ENCODE measurements around the gene HELB. TPM values are rescaled to one million over a fixed set of nuclear protein-coding genes. Genes with fewer than 3 reads are reported as not detected.

The HELB gene
- total and polyA plus RNA-seq, 12 donors = 0.40 to 6.8 (median 1.7) TPM

DNA sequence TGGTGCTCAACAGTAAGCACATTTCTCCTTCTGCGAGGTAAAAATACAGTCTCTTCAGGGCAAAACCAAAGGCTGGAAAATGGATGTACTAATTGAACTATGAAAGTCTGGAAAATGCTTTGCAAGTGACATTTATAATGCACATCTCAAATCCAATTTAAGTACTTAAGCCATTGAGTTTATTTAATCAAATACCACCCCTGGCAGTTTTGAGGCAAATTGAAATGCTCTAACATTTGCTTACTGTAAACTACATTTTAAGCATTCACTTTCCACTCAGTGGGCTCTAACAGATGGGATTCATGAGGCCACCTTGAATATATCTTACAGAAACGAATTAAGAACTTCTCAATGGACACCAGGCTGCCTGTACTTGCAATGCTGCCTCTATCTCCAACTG, 69.7 kb downstream of the HELB start:
- TF ChIP-seq, protein P1, sequence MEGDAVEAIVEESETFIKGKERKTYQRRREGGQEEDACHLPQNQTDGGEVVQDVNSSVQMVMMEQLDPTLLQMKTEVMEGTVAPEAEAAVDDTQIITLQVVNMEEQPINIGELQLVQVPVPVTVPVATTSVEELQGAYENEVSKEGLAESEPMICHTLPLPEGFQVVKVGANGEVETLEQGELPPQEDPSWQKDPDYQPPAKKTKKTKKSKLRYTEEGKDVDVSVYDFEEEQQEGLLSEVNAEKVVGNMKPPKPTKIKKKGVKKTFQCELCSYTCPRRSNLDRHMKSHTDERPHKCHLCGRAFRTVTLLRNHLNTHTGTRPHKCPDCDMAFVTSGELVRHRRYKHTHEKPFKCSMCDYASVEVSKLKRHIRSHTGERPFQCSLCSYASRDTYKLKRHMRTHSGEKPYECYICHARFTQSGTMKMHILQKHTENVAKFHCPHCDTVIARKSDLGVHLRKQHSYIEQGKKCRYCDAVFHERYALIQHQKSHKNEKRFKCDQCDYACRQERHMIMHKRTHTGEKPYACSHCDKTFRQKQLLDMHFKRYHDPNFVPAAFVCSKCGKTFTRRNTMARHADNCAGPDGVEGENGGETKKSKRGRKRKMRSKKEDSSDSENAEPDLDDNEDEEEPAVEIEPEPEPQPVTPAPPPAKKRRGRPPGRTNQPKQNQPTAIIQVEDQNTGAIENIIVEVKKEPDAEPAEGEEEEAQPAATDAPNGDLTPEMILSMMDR (IDR thresholded peaks at IDR 0.05) = no peak
- no peak for TF ChIP-seq POLR2A (IDR thresholded peaks at IDR 0.05)
- no peak overlapping the region for H3K27ac ChIP-seq
- intact Hi-C loops (cut with DNase I) = no loop called here
- WGBS, 4 donors = 68 to 89% (median 80%) methylated on average over 2 of the region's 2 CpGs
- H3K9me3 ChIP-seq (replicated peaks in 1 of 3) = no peaks in the 10 kb centered on the region
- no peak overlapping the region for H3K4me3 ChIP-seq
- no peak for DNase-seq
- no peaks in the 10 kb centered on the region for H3K4me1 ChIP-seq (replicated peaks in 1 of 2)
- no peaks in the 10 kb centered on the region for H3K27me3 ChIP-seq
- no peaks in the 10 kb centered on the region for H3K36me3 ChIP-seq (replicated peaks in 1 of 2)

DNA sequence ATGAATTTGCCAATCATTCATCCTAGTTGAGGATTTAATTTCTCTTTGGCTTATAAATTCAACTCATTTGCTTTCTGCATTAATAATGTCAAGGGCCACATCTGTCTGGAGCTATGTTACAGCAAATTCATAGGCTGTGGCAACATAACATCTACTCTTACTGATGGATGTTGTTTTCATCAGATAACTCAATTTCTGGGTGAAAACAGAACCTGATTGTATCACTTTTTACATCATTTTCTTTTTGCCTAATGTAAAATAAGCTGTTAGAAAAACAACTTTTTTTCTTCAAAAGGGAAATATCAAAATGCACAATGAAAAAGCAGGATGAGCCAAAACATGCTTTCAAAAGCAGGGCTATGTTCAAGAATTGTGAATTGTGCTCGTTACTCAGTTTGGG, 73.3 kb downstream of the HELB start:
- Histone ChIP-seq H3K27ac (no peak overlapping the region), H3K27me3 (no peaks in the 10 kb centered on the region), H3K9me3 (replicated peaks in 1 of 3) (no peaks in the 10 kb centered on the region), H3K4me1 (replicated peaks in 1 of 2) (no peaks in the 10 kb centered on the region), H3K4me3 (no peak overlapping the region), H3K36me3 (replicated peaks in 1 of 2) (no peaks in the 10 kb centered on the region)
- 85 to 91% (median 89%) methylated on average over 1 of the region's 1 CpG for WGBS, 4 donors
- intact Hi-C loops (cut with DNase I) = no loop called here
- no peak for TF ChIP-seq POLR2A (IDR thresholded peaks at IDR 0.05)
- TF ChIP-seq, protein P1 (IDR thresholded peaks at IDR 0.05) = no peak
- no peak for DNase-seq

DNA sequence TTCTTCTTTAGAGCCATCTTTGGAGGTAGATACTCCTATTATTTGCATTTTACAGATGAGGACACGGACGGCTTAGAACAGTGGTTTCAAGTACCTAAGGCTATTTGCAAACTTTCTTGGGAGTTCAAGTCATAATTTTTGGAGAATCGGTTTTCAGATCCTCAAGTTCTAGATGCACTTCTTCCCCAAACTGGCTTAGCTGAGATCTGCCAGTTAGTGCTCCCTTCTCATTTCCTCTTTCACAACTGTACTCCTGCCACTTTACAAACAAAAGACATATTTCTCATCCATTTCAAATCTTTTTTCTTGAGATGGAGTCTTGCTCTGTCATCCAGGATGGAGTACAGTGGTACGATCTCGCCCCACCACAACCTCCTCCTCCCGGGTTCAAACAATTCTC, 77.3 kb downstream of the HELB start:
- H3K4me1 ChIP-seq (replicated peaks in 1 of 2) = no peaks in the 10 kb centered on the region
- TF ChIP-seq, protein P1 (IDR thresholded peaks at IDR 0.05) = no peak
- no peak for TF ChIP-seq POLR2A (IDR thresholded peaks at IDR 0.05)
- no peak overlapping the region for H3K4me3 ChIP-seq
- no peaks in the 10 kb centered on the region for H3K36me3 ChIP-seq (replicated peaks in 1 of 2)
- no peak for DNase-seq
- no peaks in the 10 kb centered on the region for H3K9me3 ChIP-seq (replicated peaks in 1 of 3)
- WGBS, 4 donors = 73 to 89% (median 82%) methylated on average over 6 of the region's 6 CpGs
- no peak overlapping the region for H3K27ac ChIP-seq
- intact Hi-C loops (cut with DNase I) = no loop called here
- H3K27me3 ChIP-seq = no peaks in the 10 kb centered on the region

DNA sequence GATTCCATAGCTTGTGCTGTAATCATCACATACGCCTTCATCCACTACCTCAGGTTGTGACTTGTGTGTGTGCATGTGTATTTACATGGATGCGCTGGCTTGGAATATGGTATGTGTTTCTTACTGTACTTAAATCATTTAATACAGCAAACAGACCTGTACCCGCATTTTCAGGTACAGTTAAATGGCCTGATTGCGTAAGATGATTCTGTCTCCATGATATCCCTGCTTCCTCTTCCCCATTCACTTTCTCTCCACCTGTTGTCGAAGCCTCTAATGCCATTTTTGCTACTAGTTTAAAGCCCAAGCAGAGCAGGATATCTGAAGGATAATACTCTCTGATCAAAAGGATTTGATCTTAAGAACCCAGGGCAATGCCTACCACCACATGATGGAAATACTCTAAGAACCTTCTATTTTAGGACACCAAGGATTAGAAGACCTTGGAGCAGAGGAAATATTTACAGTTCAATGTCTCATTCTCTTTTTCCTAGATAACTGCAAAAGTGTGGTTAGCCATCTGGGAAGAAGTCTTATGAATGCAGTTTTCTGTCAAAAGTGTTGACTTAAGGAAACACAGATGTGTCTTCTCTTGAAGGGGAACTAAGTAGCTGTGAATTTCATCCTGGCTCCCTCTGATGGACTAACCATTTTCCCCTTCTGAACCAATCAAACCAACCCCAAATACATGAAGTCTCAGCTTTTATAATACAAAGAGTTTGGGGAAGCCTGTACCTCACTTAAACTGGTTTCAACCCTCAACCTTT, 78.7 kb downstream of the HELB start:
- intact Hi-C loops (cut with DNase I) = no loop called here
- H3K27ac ChIP-seq = no peak overlapping the region
- no peaks in the 10 kb centered on the region for H3K27me3 ChIP-seq
- no peaks in the 10 kb centered on the region for H3K9me3 ChIP-seq (replicated peaks in 1 of 3)
- no peaks in the 10 kb centered on the region for H3K36me3 ChIP-seq (replicated peaks in 1 of 2)
- H3K4me1 ChIP-seq (replicated peaks in 1 of 2) = no peaks in the 10 kb centered on the region
- DNase-seq = no peak
- TF ChIP-seq, protein P1 (IDR thresholded peaks at IDR 0.05) = no peak
- no peak for TF ChIP-seq POLR2A (IDR thresholded peaks at IDR 0.05)
- WGBS, 4 donors = 84 to 90% (median 87%) methylated on average over 5 of the region's 5 CpGs
- no peak overlapping the region for H3K4me3 ChIP-seq
